ENCODE data around the gene CAPRIN1.
"Not testable (repeated sequence)": the region's sequence is repeated elsewhere in the genome, so short reads cannot be mapped to it uniquely, and the experiment has no call there.

The CAPRIN1 gene

GRCh38 chr11:34086554-34087283 lies 35.2 kb downstream of the CAPRIN1 start:
- peak; percentile 41 for DNase-seq (ENCODE audit: low read depth)

DNA sequence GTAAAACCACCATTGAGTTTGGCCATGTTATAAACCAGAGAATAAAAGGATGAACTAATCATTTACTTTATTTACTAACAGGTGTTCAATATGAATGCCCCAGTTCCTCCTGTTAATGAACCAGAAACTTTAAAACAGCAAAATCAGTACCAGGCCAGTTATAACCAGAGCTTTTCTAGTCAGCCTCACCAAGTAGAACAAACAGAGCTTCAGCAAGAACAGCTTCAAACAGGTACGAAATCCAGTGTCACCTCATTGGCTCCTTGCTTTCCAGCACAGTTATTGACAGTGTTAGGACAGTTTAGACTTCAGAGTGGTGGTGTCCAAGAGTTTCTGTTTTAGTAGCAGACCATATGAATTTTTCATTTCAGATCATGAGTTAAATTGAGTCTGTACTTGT lies 40.3 kb downstream of the CAPRIN1 start:
- DNase-seq (ENCODE audit: low read depth) = no peak

GRCh38 chr11:34094900-34095299 lies 43.4 kb downstream of the CAPRIN1 start:
- not testable (repeated sequence) for DNase-seq (ENCODE audit: low read depth)

GRCh38 chr11:34098813-34099212 lies 47.3 kb downstream of the CAPRIN1 start:
- DNase-seq (ENCODE audit: low read depth) = no peak

GRCh38 chr11:34104680-34105078 lies 53.1 kb downstream of the CAPRIN1 start:
- no peak for DNase-seq (ENCODE audit: low read depth)

DNA sequence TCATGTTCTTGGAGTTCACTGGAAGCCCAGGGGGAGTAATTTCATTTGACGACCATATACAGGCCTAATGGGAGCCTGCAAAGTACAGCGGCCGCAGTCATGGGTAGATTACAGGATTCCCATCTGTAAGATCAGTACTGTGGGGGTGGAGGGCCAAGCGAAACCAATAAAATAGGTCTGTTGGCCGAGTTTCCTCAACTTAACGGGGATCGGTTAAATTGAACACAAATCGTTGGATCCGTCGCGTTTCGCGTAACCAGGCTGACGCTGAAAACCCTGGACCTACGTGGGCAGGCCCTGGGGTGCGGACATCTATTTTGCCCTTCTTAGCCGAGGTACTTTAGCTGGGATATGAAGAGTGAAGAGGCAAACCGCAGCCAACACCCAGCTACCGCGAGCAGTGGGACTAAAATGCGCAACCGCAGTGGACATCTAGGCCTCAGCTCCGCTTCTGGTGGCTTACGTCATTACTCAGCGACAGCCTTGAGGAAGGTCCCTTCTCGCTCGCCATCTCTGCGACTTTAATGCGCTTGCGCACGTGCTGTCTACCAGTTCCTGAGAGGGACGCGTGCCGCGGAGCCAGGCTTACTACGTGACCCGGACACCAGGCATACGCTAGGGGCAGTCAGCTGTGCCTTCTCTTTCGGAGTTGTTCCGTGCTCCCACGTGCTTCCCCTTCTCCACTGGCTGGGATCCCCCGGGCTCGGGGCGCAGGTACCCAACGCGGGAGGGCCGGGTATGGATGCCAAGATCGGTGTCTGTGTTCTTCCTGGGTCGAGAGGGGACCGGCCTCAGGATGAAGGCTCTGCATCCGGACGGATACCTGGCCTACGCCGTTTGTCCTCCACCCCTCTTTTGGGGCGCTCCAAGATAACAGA lies 53.8 kb downstream of the CAPRIN1 start, which contains the start of gene NAT10:
TSS of gene NAT10 (plus strand) at position 551 of the 878 bp plus-strand sequence. CDS start 2,597 bp downstream, outside the sequence.
- DNase-seq (ENCODE audit: low read depth) = peak; percentile 99

- peak; percentile 41 for DNase-seq (ENCODE audit: low read depth)
Observed at GRCh38 chr11:34105957-34106504, 54.5 kb downstream of the CAPRIN1 start.

GRCh38 chr11:34111722-34112270 lies 60.3 kb downstream of the CAPRIN1 start:
- no peak for DNase-seq (ENCODE audit: low read depth)

- no peak for DNase-seq (ENCODE audit: low read depth)
Observed at GRCh38 chr11:34114014-34114413, 62.5 kb downstream of the CAPRIN1 start.

DNA sequence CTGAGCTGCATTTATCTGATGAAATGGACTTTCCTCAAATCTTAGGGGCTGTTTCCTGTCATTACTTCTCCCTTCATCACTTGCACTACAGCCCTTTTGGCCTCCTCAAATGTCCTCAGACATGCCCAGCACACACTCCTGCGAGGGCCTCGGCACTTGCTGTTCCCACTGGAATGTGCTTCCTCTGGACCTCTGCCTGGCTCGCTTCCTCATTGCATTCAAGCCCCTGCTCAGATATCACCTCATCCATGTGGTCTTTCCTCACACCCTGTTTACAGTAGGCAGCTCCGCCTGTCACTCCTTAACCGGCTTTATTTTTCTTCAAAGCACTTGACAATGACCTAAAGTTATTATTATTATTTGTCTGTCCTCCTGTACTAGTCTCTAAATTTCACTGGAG lies 62.9 kb downstream of the CAPRIN1 start:
- peak; percentile 60 for DNase-seq (ENCODE audit: low read depth)

- DNase-seq (ENCODE audit: low read depth) = no peak
Observed at GRCh38 chr11:34120651-34121050, 69.1 kb downstream of the CAPRIN1 start.

DNA sequence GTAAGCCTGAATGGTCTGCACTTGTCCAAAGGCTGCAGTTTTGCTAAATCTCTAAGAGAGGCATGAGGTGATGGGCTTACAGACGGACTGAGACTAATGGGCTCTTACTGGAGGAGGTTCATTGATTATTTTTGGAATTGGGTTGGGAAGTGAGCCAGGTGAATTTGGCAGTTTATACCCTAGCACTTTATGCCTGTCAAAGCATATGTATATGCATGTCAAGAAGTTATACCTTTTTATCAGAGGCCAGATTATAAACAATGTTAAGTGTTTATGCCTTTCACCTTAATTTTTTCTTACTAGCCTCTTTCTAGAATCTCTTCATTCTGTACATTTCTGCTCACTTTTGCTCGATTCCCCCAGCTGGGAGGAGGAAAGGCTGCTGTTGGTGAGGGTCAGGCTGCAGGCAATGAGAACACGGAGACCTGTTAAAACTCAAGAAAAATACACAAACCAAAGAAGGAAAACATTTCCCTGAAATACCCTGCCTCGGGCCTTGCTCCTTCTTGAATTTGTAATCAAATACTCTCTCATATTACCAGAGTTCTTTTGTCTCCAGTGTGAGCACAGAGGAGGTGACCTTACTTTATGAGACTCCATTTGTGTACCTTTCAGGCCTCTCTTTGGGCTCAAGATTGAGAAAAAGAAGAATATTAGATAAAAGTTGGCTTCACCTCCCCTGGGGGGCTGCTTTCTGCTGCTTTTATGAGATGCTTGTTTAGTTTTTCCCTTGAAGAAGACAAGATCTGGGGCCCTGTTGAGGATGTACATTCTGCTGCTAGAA lies 73.5 kb downstream of the CAPRIN1 start:
- no peak for DNase-seq (ENCODE audit: low read depth)

- DNase-seq (ENCODE audit: low read depth) = no peak
Observed at GRCh38 chr11:34126959-34127848, 75.7 kb downstream of the CAPRIN1 start.

DNA sequence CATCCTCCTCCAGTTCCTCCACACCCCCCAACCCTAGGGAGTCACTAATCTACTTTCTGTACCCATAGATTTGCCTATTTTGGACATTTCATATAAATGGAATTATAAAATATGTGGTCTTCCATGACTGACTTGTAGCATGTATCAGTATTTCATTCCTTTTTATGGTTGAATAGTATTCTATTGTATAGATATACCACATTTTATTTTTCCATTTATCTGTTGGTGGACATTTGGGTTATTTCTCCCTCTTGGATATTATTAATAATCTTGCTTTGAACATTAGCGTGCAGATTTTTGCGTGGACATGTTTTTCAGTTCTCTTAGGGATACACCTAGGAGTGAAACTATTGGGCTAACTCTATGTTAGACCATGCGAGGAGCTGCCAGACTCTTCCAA lies 77.3 kb downstream of the CAPRIN1 start:
- DNase-seq (ENCODE audit: low read depth) = no peak

DNA sequence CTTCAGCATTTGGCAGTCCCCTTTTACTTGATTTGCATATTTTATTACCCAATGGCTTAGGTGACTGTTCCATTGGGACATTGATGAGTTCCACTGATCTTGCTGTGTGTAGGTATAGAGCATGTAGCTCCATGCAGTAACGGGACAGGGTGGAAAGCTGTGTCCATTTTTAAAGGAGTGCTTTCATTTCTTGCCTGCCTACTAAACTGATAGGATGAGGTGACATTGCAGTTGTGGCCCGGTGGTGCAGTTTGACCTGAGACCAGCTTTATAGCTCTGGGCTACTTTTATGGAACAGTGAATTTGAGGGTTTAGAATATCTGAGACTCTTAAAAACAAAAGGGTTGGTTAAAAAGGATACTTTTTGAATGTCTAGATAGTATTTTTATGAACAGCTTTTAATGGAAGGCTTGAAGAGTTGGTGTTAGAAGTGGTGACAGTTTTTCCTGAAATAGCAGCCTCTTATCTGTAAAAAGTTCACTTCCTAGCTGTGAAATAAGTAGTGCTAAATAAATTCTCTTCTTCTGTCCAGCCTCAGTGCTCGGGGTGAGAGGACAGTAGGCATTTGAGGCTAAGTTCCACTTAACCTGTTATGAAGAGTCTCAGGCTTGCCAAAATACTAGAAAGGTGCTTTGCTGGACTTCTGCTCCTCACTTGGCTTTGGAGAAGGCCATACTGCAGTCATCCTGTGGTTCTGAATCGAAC lies 80.9 kb downstream of the CAPRIN1 start:
- DNase-seq (ENCODE audit: low read depth) = no peak

GRCh38 chr11:34134765-34135164 lies 83.2 kb downstream of the CAPRIN1 start:
- no peak for DNase-seq (ENCODE audit: low read depth)

GRCh38 chr11:34135439-34135838 lies 83.9 kb downstream of the CAPRIN1 start:
- no peak for DNase-seq (ENCODE audit: low read depth)

- no peak for DNase-seq (ENCODE audit: low read depth)
Observed at GRCh38 chr11:34136420-34136819, 84.9 kb downstream of the CAPRIN1 start.

GRCh38 chr11:34139346-34139745 lies 87.8 kb downstream of the CAPRIN1 start:
- DNase-seq (ENCODE audit: low read depth) = no peak

GRCh38 chr11:34140149-34140548 lies 88.6 kb downstream of the CAPRIN1 start:
- DNase-seq (ENCODE audit: low read depth) = no peak

Measured in iris pigment epithelial cell (primary cell).